ENCODE results near the gene PACS2.

PACS2 gene

GRCh38 chr14:105445290-105445689 lies 130.7 kb downstream of the PACS2 start:
- no peak for DNase-seq (ENCODE audit: low spot score)

- DNase-seq (ENCODE audit: low spot score) = no peak
These were observed 131.6 kb downstream of the PACS2 start for GRCh38 chr14:105445901-105446845.

- DNase-seq (ENCODE audit: low spot score) = no peak
These were observed 132.4 kb downstream of the PACS2 start for GRCh38 chr14:105446971-105447370.

Data from cerebellar cortex (tissue), 1 donor.